ENCODE data around the gene CCNB2. TPM values are rescaled to one million over a fixed set of nuclear protein-coding genes. Genes with fewer than 3 reads are reported as not detected.
A peak's percentile ranks its signal among the peaks of the same experiment; 100 is the strongest.

CCNB2 gene
- total and polyA plus RNA-seq, 10 of the 15 experiments (the other 5 are each of a cell fraction or from before 2014, with no cell fraction given) = 74.1 to 211 (median 103) TPM

DNA sequence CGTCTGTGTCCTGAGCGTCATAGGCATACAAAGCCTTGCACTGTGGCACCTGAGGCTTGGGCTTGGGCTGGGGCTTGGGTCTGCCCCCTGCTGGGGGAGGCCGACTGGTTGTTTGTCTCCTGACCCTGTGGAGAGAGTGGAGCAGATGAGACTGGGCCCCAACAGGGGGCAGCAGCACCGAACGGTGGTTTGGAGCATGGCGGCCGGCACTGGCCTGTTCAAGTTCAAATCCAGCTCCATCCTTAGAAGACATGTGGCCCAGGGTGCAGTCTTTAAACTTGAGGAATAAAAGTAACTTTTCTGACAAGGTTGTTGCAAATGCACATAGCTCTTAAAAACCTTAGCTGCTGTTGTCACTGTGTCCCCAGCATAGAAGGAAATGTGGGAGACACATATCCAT lies 33.3 kb downstream of the CCNB2 start:
- ATAC-seq = peak; percentile 96
- ChIA-PET RAD21 (ENCODE audit: unreplicated experiment) (interaction anchor here (0.7 to 1.6 kb wide), 5 partner anchors 147 to 391 kb away, joined by 3 to 12 read pairs (median 3); no protein-coding TSS in a partner anchor), CTCF (interaction anchor here (0.6 to 2.6 kb wide), 17 partner anchors 13 to 910 kb away, joined by 3 to 21 read pairs (median 4); partner anchors contain the start of gene CCNB2), POLR2A (interaction anchor here (0.5 kb wide), 1 partner anchor 118 kb away, joined by 10 read pairs; no protein-coding TSS in a partner anchor), SMC1A (ENCODE audit: uncharacterized antibody, unreplicated experiment) (interaction anchor here (1.0 to 1.6 kb wide), 7 partner anchors 16 to 910 kb away, joined by 3 to 12 read pairs (median 4); no protein-coding TSS in a partner anchor)
- Histone ChIP-seq H3K27ac (ENCODE audit: control insufficient read depth, insufficient read depth) (no peak overlapping the region), H3K9me3 (replicated peaks; ENCODE audit: control insufficient read depth, insufficient read depth, low read length) (no peaks in the 10 kb centered on the region), H3K4me1 (ENCODE audit: control insufficient read depth, insufficient read depth, low read length) (peaks cover 6% of the 10 kb centered on the region), H3K79me2 (ENCODE audit: control insufficient read depth, insufficient read depth, low read length) (no peaks in the 10 kb centered on the region), H3K9ac (ENCODE audit: control insufficient read depth, insufficient read depth, low read length) (no peak overlapping the region), H3K27me3 (replicated peaks in 1 of 2; ENCODE audit: control insufficient read depth in 2 of 2, insufficient read depth in 2 of 2, low read length in 1 of 2) (no peaks in the 10 kb centered on the region), H3K4me3 (no peak overlapping the region), H3K4me2 (ENCODE audit: control insufficient read depth, insufficient read depth) (no peak overlapping the region), H2AFZ (ENCODE audit: control insufficient read depth, low read depth, low read length) (no peak overlapping the region), H3K36me3 (ENCODE audit: control insufficient read depth in 2 of 2, insufficient read depth in 2 of 2, low read length in 1 of 2) (peaks cover 31 to 32% of the 10 kb centered on the region in 2 experiments), H4K20me1 (ENCODE audit: control insufficient read depth, insufficient read depth) (no peaks in the 10 kb centered on the region)
- BruUV-seq (replicated peaks) = no TSS peak
- in situ Hi-C loops (cut with MboI) = no loop called here
- WGBS (ENCODE audit: insufficient coverage, insufficient replicate concordance, low lambda C conversion rate, missing lambda C conversion rate) = 61% methylated on average over 7 of the region's 7 CpGs
- FAIRE-seq = peak; percentile 76
- intact Hi-C loops (cut with micrococcal nuclease; ENCODE audit: unreplicated experiment) = loop anchor here (1.0 kb wide), 1 partner anchor 159 kb away; no protein-coding TSS in a partner anchor
- no peak for DNase-seq (ENCODE audit: low read depth, low spot score)
- TF ChIP-seq TAF1 (IDR thresholded peaks at IDR 0.05; ENCODE audit: borderline replicate concordance, low read depth, low read length) = no peak
- no peak for TF ChIP-seq CHD4 (IDR thresholded peaks at IDR 0.05)
- TF ChIP-seq ZNF592 (IDR thresholded peaks at IDR 0.05) = no peak
- TF ChIP-seq, protein P1, sequence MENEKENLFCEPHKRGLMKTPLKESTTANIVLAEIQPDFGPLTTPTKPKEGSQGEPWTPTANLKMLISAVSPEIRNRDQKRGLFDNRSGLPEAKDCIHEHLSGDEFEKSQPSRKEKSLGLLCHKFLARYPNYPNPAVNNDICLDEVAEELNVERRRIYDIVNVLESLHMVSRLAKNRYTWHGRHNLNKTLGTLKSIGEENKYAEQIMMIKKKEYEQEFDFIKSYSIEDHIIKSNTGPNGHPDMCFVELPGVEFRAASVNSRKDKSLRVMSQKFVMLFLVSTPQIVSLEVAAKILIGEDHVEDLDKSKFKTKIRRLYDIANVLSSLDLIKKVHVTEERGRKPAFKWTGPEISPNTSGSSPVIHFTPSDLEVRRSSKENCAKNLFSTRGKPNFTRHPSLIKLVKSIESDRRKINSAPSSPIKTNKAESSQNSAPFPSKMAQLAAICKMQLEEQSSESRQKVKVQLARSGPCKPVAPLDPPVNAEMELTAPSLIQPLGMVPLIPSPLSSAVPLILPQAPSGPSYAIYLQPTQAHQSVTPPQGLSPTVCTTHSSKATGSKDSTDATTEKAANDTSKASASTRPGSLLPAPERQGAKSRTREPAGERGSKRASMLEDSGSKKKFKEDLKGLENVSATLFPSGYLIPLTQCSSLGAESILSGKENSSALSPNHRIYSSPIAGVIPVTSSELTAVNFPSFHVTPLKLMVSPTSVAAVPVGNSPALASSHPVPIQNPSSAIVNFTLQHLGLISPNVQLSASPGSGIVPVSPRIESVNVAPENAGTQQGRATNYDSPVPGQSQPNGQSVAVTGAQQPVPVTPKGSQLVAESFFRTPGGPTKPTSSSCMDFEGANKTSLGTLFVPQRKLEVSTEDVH (IDR thresholded peaks at IDR 0.05; ENCODE audit: low read depth, partially characterized antibody) = no peak
- TF ChIP-seq NRF1 (conservative IDR thresholded peaks at IDR 0.05; ENCODE audit: low read depth, low read length) = no peak
- TF ChIP-seq ZBTB33 (IDR thresholded peaks at IDR 0.05) = peak; percentile 90
- TF ChIP-seq TBL1XR1 (IDR thresholded peaks at IDR 0.05; ENCODE audit: low read depth, low read length) = no peak
- 0 out of 2 replicates have a peak, but pooled peaks have one; percentile 0 for TF ChIP-seq POLR2A (IDR thresholded peaks at IDR 0.05; ENCODE audit: low read depth, low read length)
- no peak for TF ChIP-seq IRF5 (IDR thresholded peaks at IDR 0.05; ENCODE audit: borderline replicate concordance)
- 0 out of 2 replicates have a peak, but pooled peaks have one; percentile 4 for TF ChIP-seq TCF12 (IDR thresholded peaks at IDR 0.05; ENCODE audit: low read depth, low read length)
- TF ChIP-seq IKZF2 (IDR thresholded peaks at IDR 0.05) = no peak
- no peak for TF ChIP-seq HDAC2 (IDR thresholded peaks at IDR 0.05)
- TF ChIP-seq SRF (IDR thresholded peaks at IDR 0.05; ENCODE audit: low read depth in 2 of 2, low read length in 2 of 2) = no peak
- TF ChIP-seq SMAD1 (IDR thresholded peaks at IDR 0.05; ENCODE audit: low read depth, partially characterized antibody) = no peak
- no peak for TF ChIP-seq IRF4 (IDR thresholded peaks at IDR 0.05; ENCODE audit: low read depth, low read length)

Measured in GM12878 (cell line).